Measurements from ENCODE around the gene SENP5.

- TF ChIP-seq CTCF (IDR thresholded peaks at IDR 0.05) (no peak), POLR2AphosphoS5 (IDR thresholded peaks at IDR 0.05) (no peak), POLR2A (IDR thresholded peaks at IDR 0.05) (no peak)
These were observed 28.5 kb downstream of the SENP5 start for GRCh38 chr3:196896229-196896628.
